ENCODE data around the gene CYP4V2.

CYP4V2 gene

DNA sequence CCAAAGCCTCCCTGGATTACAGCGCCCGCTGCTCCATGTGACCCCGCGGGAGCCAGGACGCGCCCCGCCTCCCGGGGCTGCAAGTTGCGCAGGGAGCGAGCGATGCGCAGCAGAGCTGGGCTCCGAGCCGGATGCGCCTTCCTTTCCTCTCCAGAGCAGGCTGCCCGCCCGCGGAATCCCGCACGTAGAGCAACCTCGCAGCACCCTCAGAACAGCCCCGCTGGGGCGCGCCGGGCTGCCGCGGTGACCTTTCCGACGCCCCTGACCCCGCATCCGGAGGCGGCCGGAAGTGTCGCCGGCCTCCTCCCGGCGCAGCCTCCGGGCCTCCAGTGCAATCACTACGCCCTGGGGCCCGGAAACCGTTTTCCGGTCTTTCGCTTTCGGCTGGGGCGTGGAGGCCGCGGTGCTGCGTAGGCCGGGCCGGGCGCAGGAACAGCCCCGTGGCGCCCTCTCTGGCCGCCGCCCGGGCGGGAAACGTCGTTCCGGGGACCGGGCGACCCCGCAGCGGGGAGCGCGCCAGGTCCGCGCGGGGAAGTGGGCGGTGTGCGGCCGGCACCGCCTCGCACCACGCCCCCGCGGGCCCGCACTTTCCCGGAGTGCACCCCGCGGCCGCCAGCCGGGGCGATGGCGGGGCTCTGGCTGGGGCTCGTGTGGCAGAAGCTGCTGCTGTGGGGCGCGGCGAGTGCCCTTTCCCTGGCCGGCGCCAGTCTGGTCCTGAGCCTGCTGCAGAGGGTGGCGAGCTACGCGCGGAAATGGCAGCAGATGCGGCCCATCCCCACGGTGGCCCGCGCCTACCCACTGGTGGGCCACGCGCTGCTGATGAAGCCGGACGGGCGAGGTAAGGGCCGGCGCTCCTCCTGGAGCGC lies at the start of gene CYP4V2:
CYP4V2 (plus strand) TSS at position 368 of the 866 bp plus-strand sequence; CDS start at position 625, 257 bp downstream.
- in situ Hi-C loops (cut with HindIII; ENCODE audit: low sequenced_read_pairs): no loop called here

- in situ Hi-C loops (cut with HindIII; ENCODE audit: low sequenced_read_pairs): no loop called here
Observed at GRCh38 chr4:186144198-186144945, 47.0 kb upstream of the CYP4V2 start.

- in situ Hi-C loops (cut with HindIII; ENCODE audit: low sequenced_read_pairs): no loop called here
Observed at GRCh38 chr4:186144946-186145569, 46.3 kb upstream of the CYP4V2 start.

- in situ Hi-C loops (cut with HindIII; ENCODE audit: low sequenced_read_pairs): no loop called here
Observed at GRCh38 chr4:186146458-186146857, 44.9 kb upstream of the CYP4V2 start.

DNA sequence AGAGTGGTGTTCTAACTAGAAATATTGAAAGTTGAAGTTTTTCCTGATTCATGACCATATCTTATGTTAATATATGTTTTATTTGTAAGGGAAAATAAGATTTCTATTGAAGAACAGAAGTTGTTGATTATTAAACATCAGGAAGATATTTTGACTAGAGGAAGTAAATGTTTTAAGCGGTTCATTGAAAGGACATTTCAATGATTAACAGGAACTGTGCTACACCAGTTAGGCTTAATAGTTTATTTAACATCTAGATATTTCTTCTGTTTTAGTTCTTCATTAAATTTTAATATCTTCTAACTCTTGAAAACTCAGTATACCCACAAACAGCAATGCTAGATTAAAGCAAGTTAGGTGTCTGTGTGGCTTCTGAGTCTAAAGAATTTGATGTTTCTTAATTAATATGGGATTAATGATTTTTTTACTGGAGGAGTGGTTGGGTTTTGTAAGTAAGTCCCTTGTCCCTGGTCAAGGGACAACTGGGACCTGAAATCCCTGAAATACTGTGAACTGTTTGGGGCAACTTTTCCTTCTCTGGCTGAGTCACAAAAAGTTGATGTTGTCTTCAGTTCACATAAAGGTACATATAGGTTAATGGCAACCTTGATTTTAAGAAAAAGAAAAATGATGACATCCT lies 42.9 kb upstream of the CYP4V2 start:
- in situ Hi-C loops (cut with HindIII; ENCODE audit: low sequenced_read_pairs): no loop called here

- in situ Hi-C loops (cut with HindIII; ENCODE audit: low sequenced_read_pairs): no loop called here
Observed at GRCh38 chr4:186149872-186150271, 41.5 kb upstream of the CYP4V2 start.

DNA sequence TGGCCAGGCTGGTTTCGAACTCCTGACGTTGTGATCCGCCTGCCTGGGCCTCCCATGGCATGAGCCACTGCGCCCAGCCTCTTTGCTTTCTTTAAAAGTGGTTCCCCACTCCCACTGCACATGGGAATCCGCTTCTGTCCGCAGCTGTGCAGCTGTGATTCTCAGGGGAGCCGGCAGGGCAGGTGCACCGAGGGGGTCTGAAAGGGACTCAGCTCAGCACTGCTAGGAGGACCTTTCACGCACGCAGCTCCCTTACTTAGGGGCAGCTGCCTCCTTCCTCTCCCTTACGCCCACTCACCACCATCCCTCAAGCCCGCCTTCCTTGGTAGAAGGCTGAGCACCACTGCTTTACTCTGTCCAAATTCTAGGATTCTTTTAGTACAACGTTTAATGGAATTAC lies 40.4 kb upstream of the CYP4V2 start:
- in situ Hi-C loops (cut with HindIII; ENCODE audit: low sequenced_read_pairs): no loop called here

GRCh38 chr4:186151499-186151898 lies 39.9 kb upstream of the CYP4V2 start:
- in situ Hi-C loops (cut with HindIII; ENCODE audit: low sequenced_read_pairs): no loop called here

DNA sequence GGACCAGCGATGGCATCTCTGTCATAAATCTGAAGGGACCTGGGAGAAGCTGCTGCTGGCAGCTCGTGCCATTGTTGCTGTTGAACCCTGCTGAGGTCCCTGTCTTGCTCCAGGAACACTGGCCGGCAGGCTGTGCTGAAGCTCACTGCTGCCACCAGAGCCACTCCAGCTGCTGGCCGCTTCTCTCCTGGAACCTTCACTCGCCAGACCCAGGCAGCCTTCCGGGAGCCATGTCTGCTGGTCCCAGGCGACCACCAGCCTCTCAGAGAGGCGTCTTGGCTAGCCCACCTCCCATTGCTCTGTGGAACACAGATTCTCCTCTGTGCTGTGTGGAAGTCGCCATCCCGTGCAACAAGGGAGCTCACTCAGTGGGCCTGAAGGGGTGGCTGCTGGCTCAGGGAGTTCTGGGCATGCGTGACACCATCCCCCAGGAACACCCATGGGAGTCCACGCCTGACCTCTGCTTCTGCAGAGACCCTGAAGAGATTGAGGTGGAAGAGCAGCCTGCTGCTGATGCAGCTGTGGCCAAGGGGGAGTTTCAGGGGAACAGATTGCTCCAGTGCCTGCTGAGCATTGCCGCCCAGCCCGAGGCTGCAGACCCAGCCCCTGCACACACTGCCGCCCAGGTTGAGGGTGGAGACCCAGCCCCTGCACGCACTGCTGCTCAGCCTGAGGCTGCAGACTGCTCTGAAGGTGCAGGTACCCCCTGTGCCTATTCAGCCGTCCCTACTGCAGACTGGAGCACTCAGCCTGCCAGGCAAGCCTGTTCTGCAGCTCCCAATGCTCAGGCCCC lies 33.1 kb upstream of the CYP4V2 start:
- in situ Hi-C loops (cut with HindIII; ENCODE audit: low sequenced_read_pairs): no loop called here

- in situ Hi-C loops (cut with HindIII; ENCODE audit: low sequenced_read_pairs): no loop called here
Observed at GRCh38 chr4:186158966-186159365, 32.4 kb upstream of the CYP4V2 start.

- in situ Hi-C loops (cut with HindIII; ENCODE audit: low sequenced_read_pairs): no loop called here
Observed at GRCh38 chr4:186159613-186160012, 31.8 kb upstream of the CYP4V2 start.

- in situ Hi-C loops (cut with HindIII; ENCODE audit: low sequenced_read_pairs): no loop called here
Observed at GRCh38 chr4:186161138-186161537, 30.2 kb upstream of the CYP4V2 start.

- in situ Hi-C loops (cut with HindIII; ENCODE audit: low sequenced_read_pairs): no loop called here
Observed at GRCh38 chr4:186166852-186167512, 24.4 kb upstream of the CYP4V2 start.

DNA sequence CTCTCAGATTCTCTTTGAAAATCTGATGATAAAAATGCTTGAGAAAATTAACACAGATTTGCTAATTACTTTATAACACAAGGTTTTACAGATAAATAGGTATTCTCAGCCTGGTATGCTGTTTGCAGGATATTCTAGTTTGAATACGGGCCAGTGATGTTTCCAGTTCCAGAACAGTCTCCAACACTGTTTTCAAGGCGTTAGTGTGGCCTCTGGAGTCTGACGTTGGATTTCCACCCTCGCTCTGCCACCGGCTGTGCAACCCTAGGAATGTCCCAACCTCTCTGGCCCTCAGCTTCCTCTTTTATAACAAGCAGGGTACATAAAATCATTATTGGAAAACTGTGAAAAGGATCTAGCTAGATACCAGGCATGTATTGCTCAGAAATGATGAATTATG lies 23.8 kb upstream of the CYP4V2 start:
- in situ Hi-C loops (cut with HindIII; ENCODE audit: low sequenced_read_pairs): no loop called here

DNA sequence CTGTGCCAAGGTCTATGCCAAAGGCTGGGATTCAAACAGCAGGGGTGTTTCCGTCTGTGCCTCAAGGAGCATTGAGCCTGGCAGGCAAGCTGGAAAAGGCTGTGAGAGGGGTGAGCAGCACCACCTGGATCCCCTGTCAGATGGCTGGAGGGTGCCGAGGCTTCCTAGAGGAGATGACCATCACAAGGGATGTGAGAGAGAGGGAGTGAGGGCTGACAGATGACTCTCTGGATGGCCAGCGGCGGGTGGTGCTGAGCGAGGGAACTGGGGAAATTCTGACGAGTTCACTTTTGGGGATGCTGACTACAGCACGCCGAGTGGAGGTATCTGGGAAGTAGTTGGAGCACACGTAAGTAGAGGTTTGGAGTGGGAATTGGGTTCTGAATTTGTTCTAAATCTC lies 22.6 kb upstream of the CYP4V2 start:
- in situ Hi-C loops (cut with HindIII; ENCODE audit: low sequenced_read_pairs): no loop called here

DNA sequence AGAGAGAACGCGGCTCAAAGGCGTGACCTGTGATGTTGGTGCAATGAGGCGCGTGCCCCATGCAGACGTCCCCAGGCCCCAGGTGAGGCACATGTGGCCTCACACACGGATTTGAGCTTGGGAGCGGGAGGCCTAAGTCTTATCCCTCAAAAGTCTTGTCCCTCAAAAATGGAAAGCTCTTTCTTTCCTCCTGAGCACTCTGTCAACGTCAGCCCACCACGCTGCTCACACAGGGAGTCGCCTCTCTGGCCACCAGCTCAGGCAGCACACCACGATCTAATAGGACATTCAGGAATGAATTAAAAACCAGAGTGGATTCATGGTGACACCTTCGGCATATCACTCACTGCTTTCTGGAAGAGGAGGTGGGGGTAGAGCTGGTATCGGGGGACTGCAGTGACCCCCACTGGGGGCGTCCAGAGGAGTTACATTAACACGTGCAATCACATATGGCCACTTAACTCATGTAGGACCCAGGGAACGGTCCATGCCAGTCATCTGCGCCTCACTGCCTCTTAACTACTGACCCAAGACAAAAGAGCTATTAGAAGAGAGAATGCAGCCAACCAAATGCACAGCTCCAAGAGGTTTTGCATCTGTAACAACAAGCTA lies 21.9 kb upstream of the CYP4V2 start:
- in situ Hi-C loops (cut with HindIII; ENCODE audit: low sequenced_read_pairs): no loop called here

DNA sequence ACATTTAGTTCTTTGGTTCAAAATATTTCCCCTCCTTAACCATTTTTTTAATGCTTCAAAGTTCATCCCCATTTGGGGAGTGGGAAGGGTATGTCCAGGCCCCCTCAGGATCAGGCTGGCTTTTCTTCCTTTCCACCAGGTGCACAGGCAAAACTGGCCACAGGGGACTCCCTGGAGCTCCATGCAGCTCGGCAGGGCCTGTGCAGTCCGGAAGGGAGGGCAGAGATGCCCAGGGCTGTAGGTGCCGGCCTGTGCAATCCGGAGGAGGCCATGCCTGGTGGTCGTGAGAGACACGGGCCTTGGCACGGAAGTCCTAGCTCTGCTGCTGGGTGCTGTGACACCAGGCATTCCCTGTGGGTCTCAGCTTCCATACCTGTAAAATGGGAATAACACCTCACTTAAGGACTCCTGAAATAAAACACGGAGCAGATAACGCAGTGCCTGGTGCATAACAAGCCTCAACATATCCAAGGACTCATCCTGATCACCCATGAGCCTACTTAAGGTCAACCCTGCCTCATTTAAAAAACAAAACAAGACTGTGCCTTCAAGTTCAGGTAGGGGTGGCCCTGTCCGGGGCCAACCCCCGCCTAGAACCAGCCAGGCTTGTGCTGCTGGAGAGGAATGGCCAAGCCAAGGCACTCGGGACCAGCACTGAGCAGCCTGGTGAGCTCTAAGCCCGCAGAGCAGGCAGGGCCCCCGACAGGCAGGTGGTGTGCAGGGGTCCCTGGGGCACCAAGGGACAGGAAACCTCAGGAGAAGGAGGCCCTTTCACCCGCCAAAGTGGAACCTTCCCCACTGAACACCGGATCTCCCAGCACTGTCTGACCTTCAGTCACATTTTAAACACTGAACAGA lies 21.2 kb upstream of the CYP4V2 start:
- in situ Hi-C loops (cut with HindIII; ENCODE audit: low sequenced_read_pairs): loop anchor here (5.0 kb wide), 1 partner anchor 78 kb away; no protein-coding TSS in a partner anchor

DNA sequence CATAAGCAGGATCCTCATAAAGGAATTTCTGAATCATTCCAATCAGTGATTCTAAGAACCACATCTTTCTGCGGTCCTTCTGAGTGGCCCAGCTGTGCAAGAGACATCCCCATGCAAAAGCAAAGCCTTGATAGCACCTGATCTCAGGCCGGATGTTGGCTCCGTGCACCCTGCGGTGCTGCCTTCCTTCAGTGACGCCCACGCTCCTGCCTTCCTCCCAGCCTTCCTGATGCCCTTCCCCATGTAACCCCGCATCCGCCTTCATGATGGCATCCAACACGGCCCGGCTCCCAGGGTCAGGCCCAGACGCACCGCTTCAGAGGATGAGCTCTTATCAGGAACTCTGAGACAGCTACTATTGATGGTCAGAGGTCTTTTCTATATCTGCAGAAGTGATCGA lies 20.4 kb upstream of the CYP4V2 start:
- in situ Hi-C loops (cut with HindIII; ENCODE audit: low sequenced_read_pairs): loop anchor here (5.0 kb wide), 1 partner anchor 79 kb away; no protein-coding TSS in a partner anchor
